ENCODE measurements around the gene ARHGEF10L.

Gene ARHGEF10L

DNA sequence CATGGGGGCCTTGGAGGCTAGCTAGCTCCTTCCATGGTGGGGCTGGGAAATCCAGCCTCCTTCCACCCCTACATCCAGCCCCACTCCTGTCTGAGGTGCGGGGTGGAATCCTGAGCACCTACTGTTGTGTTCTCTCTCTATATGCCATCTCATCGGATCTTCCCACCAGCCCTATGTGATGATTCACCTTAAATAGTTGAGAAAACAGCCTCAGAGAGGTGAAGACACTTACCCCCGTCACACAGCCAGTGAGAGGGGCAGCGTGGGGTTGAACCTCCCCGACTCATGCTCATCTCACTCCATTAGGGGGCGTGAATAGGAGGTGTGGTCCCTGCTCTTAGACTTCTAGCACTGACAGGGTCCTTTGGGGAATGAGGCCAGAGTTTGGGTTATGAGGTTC lies 184.7 kb downstream of the ARHGEF10L start:
- Histone ChIP-seq H3K27me3 (peaks cover 20% of the 10 kb centered on the region), H3K4me3 (ENCODE audit: low read depth in 1 of 2, low read length in 1 of 2) (no peak overlapping the region), H3K9me3 (no peaks in the 10 kb centered on the region), H3K4me1 (ENCODE audit: control insufficient read depth in 1 of 2, insufficient read depth in 1 of 2, low read depth in 1 of 2, low read length in 1 of 2) (no peaks in the 10 kb centered on the region), H3K36me3 (no peaks in the 10 kb centered on the region), H3K27ac (no peak overlapping the region)
- TF ChIP-seq CTCF (IDR thresholded peaks at IDR 0.05): no peak

DNA sequence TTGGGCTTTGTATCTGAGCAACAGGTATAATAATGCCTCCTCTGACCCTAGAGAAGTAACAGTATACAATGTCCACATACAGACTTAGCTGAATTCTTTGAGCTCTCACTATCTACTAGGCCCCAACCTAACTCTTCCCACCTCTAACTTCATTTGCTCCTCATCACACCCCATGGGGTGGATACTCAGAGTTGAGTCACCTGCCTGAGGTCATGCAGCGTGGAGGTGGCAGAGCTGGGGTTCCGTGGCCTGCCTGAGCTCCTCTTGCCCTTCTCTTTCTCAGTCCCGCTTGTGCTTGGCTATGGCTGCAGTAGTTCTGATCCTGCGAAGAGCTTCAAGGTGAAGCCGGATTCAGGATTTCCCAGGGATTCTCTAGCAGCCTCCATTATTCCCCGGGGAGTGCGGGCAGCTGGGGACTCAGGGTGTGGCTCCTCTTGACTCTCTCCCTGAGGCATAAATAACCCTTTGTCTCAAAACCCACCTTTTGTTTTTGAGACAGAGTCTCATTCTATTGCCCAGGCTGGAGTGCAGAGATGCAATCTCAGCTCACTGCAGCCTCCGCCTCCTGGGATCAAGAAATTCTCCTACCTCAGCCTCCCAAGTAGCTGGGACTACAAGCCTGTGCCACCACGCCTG lies 185.7 kb downstream of the ARHGEF10L start:
- Histone ChIP-seq H3K27me3 (peaks cover 20% of the 10 kb centered on the region), H3K4me1 (ENCODE audit: control insufficient read depth in 1 of 2, insufficient read depth in 1 of 2, low read depth in 1 of 2, low read length in 1 of 2) (no peaks in the 10 kb centered on the region), H3K36me3 (no peaks in the 10 kb centered on the region), H3K27ac (no peak overlapping the region), H3K4me3 (ENCODE audit: low read depth in 1 of 2, low read length in 1 of 2) (no peak overlapping the region), H3K9me3 (no peaks in the 10 kb centered on the region)
- TF ChIP-seq CTCF (IDR thresholded peaks at IDR 0.05): no peak

- peaks cover 18% of the 10 kb centered on the region for H3K27me3 ChIP-seq
Measured at GRCh38 chr1:17725811-17726582, 186.5 kb downstream of the ARHGEF10L start.

GRCh38 chr1:17728123-17728712 lies 188.7 kb downstream of the ARHGEF10L start:
- Histone ChIP-seq H3K4me1 (ENCODE audit: control insufficient read depth in 1 of 2, insufficient read depth in 1 of 2, low read depth in 1 of 2, low read length in 1 of 2) (no peaks in the 10 kb centered on the region), H3K9me3 (no peaks in the 10 kb centered on the region), H3K36me3 (no peaks in the 10 kb centered on the region), H3K27me3 (peaks cover 5% of the 10 kb centered on the region), H3K27ac (no peak overlapping the region), H3K4me3 (ENCODE audit: low read depth in 1 of 2, low read length in 1 of 2) (no peak overlapping the region)
- no peak for TF ChIP-seq CTCF (IDR thresholded peaks at IDR 0.05)

More at GRCh38 chr1:17725811-17726582, 186.5 kb downstream of the ARHGEF10L start:
- no peaks in the 10 kb centered on the region for H3K36me3 ChIP-seq
- TF ChIP-seq CTCF (IDR thresholded peaks at IDR 0.05): no peak
- H3K9me3 ChIP-seq: no peaks in the 10 kb centered on the region
- H3K4me3 ChIP-seq (ENCODE audit: low read depth in 1 of 2, low read length in 1 of 2): no peak overlapping the region
- no peak overlapping the region for H3K27ac ChIP-seq
- no peaks in the 10 kb centered on the region for H3K4me1 ChIP-seq (ENCODE audit: control insufficient read depth in 1 of 2, insufficient read depth in 1 of 2, low read depth in 1 of 2, low read length in 1 of 2)

DNA sequence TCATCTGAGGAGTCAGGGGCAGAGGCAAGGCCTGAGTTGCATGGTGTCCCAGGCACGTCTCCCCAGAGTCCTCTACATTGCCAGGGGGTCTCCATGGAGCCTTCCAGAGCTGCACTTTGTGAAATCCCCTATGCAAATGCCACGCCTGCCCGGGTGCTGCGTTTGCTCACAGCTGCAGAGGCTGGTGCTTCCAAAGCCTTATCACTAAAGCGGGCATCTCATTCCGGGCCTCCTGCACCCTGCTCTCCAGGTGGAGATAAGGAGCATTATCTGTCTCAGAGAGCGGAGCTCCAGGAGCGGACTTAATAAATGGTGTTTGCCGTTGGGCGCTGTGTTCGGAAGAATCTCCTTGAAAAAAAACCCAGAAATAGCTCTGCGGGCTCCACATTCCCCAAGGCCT lies 189.8 kb downstream of the ARHGEF10L start:
- Histone ChIP-seq H3K27ac (no peak overlapping the region), H3K27me3 (no peaks in the 10 kb centered on the region), H3K9me3 (no peaks in the 10 kb centered on the region), H3K4me3 (ENCODE audit: low read depth in 1 of 2, low read length in 1 of 2) (no peak overlapping the region), H3K36me3 (no peaks in the 10 kb centered on the region), H3K4me1 (ENCODE audit: control insufficient read depth in 1 of 2, insufficient read depth in 1 of 2, low read depth in 1 of 2, low read length in 1 of 2) (no peaks in the 10 kb centered on the region)
- no peak for TF ChIP-seq CTCF (IDR thresholded peaks at IDR 0.05)
